AG04449 (cell line): ENCODE results near the gene SIAH2.

Experiments
- CTCF ChIA-PET: fragments of 350-600 bp; formaldehyde crosslinking; extraction: SDS; loops from one replicate; lab custom pipeline; 2021; ENCODE audit warnings: antibody characterized with exemption; lab: Yijun Ruan, JAX
- POLR2A ChIA-PET: fragments of 400-600, 350-600 bp; formaldehyde crosslinking; extraction: SDS; loops from one replicate; lab custom pipeline; 2020; ENCODE audit warnings: antibody characterized with exemption, inconsistent platforms; lab: Yijun Ruan, JAX
- DNase-seq: peaks from one replicate; pipeline ENCODE4 v3.0.0-alpha.2; 2010; ENCODE audit warnings: low read depth, low spot score
- H3K4me3 ChIP-seq: 2 replicates; pipeline ENCODE4 v1.5.1; 2011; ENCODE audit warnings: low read depth, mild to moderate bottlenecking, control low read depth, low read length
- TF ChIP-seq, protein P1 (sequence below): IDR thresholded peaks from one replicate; pipeline ENCODE4 v1.5.1; 2011; ENCODE audit warnings: mild to moderate bottlenecking, moderate library complexity, low read length, control low read depth, inconsistent platforms; ENCODE audit not compliant: insufficient read depth; ENCODE audit errors: missing control alignments

SIAH2 gene

DNA sequence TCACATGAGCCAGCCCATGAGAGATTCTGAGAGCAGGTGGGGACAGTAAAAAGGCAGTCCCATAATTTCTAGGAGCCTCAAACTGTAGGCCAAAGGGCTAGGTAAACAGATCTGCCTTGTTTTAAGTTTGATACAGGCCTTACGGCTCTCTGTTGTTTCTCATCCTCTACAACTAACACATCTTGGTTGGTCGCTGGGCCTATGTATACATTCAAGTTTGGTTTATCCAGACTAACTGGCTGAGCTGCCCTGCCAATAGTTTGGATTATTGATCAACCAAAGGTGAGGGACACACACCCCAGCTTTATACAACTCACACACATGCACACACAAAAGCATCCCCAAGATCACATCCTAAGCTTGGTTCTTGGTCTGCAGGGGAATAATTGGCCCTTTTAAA lies 3.0 kb downstream of the SIAH2 start:
- ChIA-PET POLR2A (interaction anchor here (0.6 kb wide), 1 partner anchor 56 kb away, joined by 4 read pairs; the partner anchor contains the start of gene ERICH6), CTCF (interaction anchor here (0.6 to 1.2 kb wide), 2 partner anchors 24 to 38 kb away, joined by 3 read pairs; no protein-coding TSS in a partner anchor)
- DNase-seq: no peak
- H3K4me3 ChIP-seq: peak overlapping the region; percentile 89
- TF ChIP-seq, protein P1, sequence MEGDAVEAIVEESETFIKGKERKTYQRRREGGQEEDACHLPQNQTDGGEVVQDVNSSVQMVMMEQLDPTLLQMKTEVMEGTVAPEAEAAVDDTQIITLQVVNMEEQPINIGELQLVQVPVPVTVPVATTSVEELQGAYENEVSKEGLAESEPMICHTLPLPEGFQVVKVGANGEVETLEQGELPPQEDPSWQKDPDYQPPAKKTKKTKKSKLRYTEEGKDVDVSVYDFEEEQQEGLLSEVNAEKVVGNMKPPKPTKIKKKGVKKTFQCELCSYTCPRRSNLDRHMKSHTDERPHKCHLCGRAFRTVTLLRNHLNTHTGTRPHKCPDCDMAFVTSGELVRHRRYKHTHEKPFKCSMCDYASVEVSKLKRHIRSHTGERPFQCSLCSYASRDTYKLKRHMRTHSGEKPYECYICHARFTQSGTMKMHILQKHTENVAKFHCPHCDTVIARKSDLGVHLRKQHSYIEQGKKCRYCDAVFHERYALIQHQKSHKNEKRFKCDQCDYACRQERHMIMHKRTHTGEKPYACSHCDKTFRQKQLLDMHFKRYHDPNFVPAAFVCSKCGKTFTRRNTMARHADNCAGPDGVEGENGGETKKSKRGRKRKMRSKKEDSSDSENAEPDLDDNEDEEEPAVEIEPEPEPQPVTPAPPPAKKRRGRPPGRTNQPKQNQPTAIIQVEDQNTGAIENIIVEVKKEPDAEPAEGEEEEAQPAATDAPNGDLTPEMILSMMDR: no peak

GRCh38 chr3:150759319-150759718 lies 3.6 kb downstream of the SIAH2 start:
- DNase-seq: no peak
- POLR2A ChIA-PET: interaction anchor here (0.7 kb wide), 1 partner anchor 43 kb away, joined by 4 read pairs; no protein-coding TSS in a partner anchor
- no peak overlapping the region for H3K4me3 ChIP-seq
- CTCF ChIA-PET: interaction anchor here (1.1 to 1.2 kb wide), 2 partner anchors 24 to 41 kb away, joined by 3 to 4 read pairs; no protein-coding TSS in a partner anchor
- TF ChIP-seq, protein P1: no peak

DNA sequence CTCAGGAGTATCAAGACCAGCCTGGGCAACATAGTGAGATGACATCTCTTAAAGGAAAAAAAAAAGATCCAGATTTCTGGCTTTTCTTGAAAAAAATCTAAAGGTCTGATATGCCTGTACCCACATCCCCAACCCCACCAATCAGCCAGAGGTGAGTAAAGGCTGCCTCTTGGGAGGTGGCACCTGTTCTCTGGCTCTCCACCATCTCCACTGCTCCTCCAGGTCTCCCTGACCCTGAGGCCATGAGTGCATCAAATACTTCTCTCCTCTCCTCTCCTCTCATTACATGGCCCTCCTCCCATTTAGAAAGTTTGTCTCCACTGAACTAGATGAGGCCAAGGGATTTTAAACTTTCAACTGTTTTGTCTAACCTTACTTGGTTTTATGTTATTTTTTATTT lies 5.2 kb downstream of the SIAH2 start:
- no peak overlapping the region for H3K4me3 ChIP-seq
- ChIA-PET POLR2A (no interaction called here), CTCF (no interaction called here)
- TF ChIP-seq, protein P1: no peak
- DNase-seq: no peak

DNA sequence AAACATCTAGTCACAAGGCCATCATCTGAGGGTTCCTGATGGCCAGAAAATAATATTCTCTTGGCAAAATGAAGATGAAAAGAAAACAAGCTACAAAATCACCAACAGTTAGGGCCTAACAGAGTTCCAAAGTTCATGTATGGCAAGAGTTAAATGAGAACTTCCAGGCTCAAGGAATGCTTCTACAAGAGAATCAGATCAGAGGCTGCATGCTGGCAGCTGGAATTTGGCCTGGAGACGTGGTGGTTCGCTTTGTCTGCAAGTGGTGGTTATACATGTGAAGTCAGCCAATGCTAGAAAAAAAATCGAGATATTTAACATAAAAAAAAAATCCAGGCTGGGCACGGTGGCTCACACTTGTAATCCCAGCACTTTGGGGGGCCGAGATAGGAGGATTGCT lies 5.6 kb downstream of the SIAH2 start:
- no peak for DNase-seq
- TF ChIP-seq, protein P1: no peak
- ChIA-PET POLR2A (no interaction called here), CTCF (no interaction called here)
- H3K4me3 ChIP-seq: no peak overlapping the region

GRCh38 chr3:150756491-150757059 lies 6.4 kb downstream of the SIAH2 start:
- ChIA-PET POLR2A (no interaction called here), CTCF (interaction anchor here (0.7 to 1.0 kb wide), 2 partner anchors 8 to 35 kb away, joined by 4 read pairs; no protein-coding TSS in a partner anchor)
- TF ChIP-seq, protein P1: no peak
- no peak overlapping the region for H3K4me3 ChIP-seq
- DNase-seq: no peak

GRCh38 chr3:150755902-150756301 lies 7.1 kb downstream of the SIAH2 start:
- POLR2A ChIA-PET: interaction anchor here (1.3 kb wide), 1 partner anchor 153 kb away, joined by 4 read pairs; the partner anchor contains the start of gene SELENOT
- H3K4me3 ChIP-seq: no peak overlapping the region
- no peak for DNase-seq
- CTCF ChIA-PET: interaction anchor here (0.7 to 1.0 kb wide), 2 partner anchors 9 to 34 kb away, joined by 4 read pairs; no protein-coding TSS in a partner anchor
- TF ChIP-seq, protein P1: no peak
